Activated naive CD4-positive, alpha-beta T cell treated with anti-CD3 and anti-CD28 coated beads, Interleukin-2, amount 10 ng/mL, durations not matched to agents 7 days and 5 days (primary cell): ENCODE data around the gene ANXA4.
"Not testable (repeated sequence)": the region's sequence is repeated elsewhere in the genome, so short reads cannot be mapped to it uniquely, and the experiment has no call there.

Experiments
- CTCF ChIA-PET: fragments of 350-600 bp; sonication (Branson Sonifier 250); formaldehyde crosslinking; loops from one replicate; lab custom pipeline; 2021; ENCODE audit warnings: antibody characterized with exemption; lab: Charles Lee
- DNase-seq: peaks from one replicate; pipeline ENCODE4 v3.0.0-alpha.2; 2020
- H3K27ac Mint-ChIP-seq: one replicate; pipeline ENCODE4 v1.8.0; 2021; ENCODE audit warnings: mild to moderate bottlenecking, moderate library complexity, mixed read lengths
- H3K27me3 Mint-ChIP-seq: one replicate; pipeline ENCODE4 v1.8.0; 2021; ENCODE audit warnings: mild to moderate bottlenecking, mixed read lengths
- H3K36me3 Mint-ChIP-seq: one replicate; pipeline ENCODE4 v1.8.0; 2021; ENCODE audit warnings: mixed read lengths
- H3K4me1 Mint-ChIP-seq: one replicate; pipeline ENCODE4 v1.8.0; 2021; ENCODE audit warnings: mixed read lengths
- H3K4me3 Mint-ChIP-seq: one replicate; pipeline ENCODE4 v1.8.0; 2021; ENCODE audit warnings: mild to moderate bottlenecking, moderate library complexity, mixed read lengths
- H3K9me3 Mint-ChIP-seq: one replicate; pipeline ENCODE4 v1.8.0; 2021; ENCODE audit warnings: mixed read lengths

The ANXA4 gene

GRCh38 chr2:69802781-69803367 lies 60.9 kb downstream of the ANXA4 start:
- Mint-ChIP-seq H3K36me3 (peaks cover 27% of the 10 kb centered on the region), H3K27ac (peak overlapping the region; percentile 17), H3K4me1 (peaks cover 41% of the 10 kb centered on the region)
- not testable (repeated sequence) for H3K27me3 Mint-ChIP-seq, H3K9me3 Mint-ChIP-seq, H3K4me3 Mint-ChIP-seq, DNase-seq
- CTCF ChIA-PET, result interaction anchor here (0.6 to 1.6 kb wide), 3 partner anchors 14 to 78 kb away, joined by 3 to 6 read pairs (median 4); no protein-coding TSS in a partner anchor

- H3K36me3 Mint-ChIP-seq, result peaks cover 27% of the 10 kb centered on the region
- DNase-seq, result peak; percentile 26
- peaks cover 26% of the 10 kb centered on the region for H3K4me1 Mint-ChIP-seq
- peaks cover 2% of the 10 kb centered on the region for H3K9me3 Mint-ChIP-seq
- H3K27me3 Mint-ChIP-seq, result no peaks in the 10 kb centered on the region
- peak overlapping the region; percentile 82 for H3K27ac Mint-ChIP-seq
- H3K4me3 Mint-ChIP-seq, result peak overlapping the region; percentile 13
- CTCF ChIA-PET, result interaction anchor here (0.7 to 1.4 kb wide), 4 partner anchors 11 to 80 kb away, joined by 3 read pairs; no protein-coding TSS in a partner anchor
These were observed 62.5 kb downstream of the ANXA4 start for GRCh38 chr2:69804416-69804815.

GRCh38 chr2:69805887-69806286 lies 64.0 kb downstream of the ANXA4 start:
- Mint-ChIP-seq H3K4me1 (peaks cover 22% of the 10 kb centered on the region), H3K4me3 (no peak overlapping the region), H3K27ac (no peak overlapping the region), H3K9me3 (peaks cover 2% of the 10 kb centered on the region), H3K27me3 (no peaks in the 10 kb centered on the region), H3K36me3 (peaks cover 24% of the 10 kb centered on the region)
- DNase-seq, result no peak
- CTCF ChIA-PET, result interaction anchor here (1.1 to 1.9 kb wide), 2 partner anchors 11 to 81 kb away, joined by 3 to 9 read pairs; no protein-coding TSS in a partner anchor

GRCh38 chr2:69807821-69808540 lies 66.0 kb downstream of the ANXA4 start:
- no peak for DNase-seq
- no peak overlapping the region for H3K4me3 Mint-ChIP-seq
- peaks cover 16% of the 10 kb centered on the region for H3K4me1 Mint-ChIP-seq
- no peaks in the 10 kb centered on the region for H3K27me3 Mint-ChIP-seq
- CTCF ChIA-PET, result interaction anchor here (0.8 kb wide), 1 partner anchor 502 kb away, joined by 3 read pairs; no protein-coding TSS in a partner anchor
- no peak overlapping the region for H3K27ac Mint-ChIP-seq
- H3K36me3 Mint-ChIP-seq, result peaks cover 26% of the 10 kb centered on the region
- H3K9me3 Mint-ChIP-seq, result peaks cover 2% of the 10 kb centered on the region

GRCh38 chr2:69810550-69810949 lies 68.6 kb downstream of the ANXA4 start:
- H3K27me3 Mint-ChIP-seq, result no peaks in the 10 kb centered on the region
- H3K9me3 Mint-ChIP-seq, result no peaks in the 10 kb centered on the region
- H3K36me3 Mint-ChIP-seq, result peaks cover 17% of the 10 kb centered on the region
- H3K4me3 Mint-ChIP-seq, result no peak overlapping the region
- DNase-seq, result no peak
- no peak overlapping the region for H3K27ac Mint-ChIP-seq
- H3K4me1 Mint-ChIP-seq, result no peaks in the 10 kb centered on the region
- CTCF ChIA-PET, result interaction anchor here (0.7 to 13.0 kb wide), 3 partner anchors 85 to 352 kb away, joined by 3 to 230 read pairs (median 3); no protein-coding TSS in a partner anchor

- H3K9me3 Mint-ChIP-seq, result no peaks in the 10 kb centered on the region
These were observed 69.1 kb downstream of the ANXA4 start for GRCh38 chr2:69811018-69811417.

GRCh38 chr2:69811591-69811990 lies 69.7 kb downstream of the ANXA4 start:
- Mint-ChIP-seq H3K9me3 (no peaks in the 10 kb centered on the region), H3K27ac (no peak overlapping the region), H3K36me3 (peaks cover 14% of the 10 kb centered on the region), H3K4me3 (no peak overlapping the region), H3K4me1 (peaks cover 2% of the 10 kb centered on the region), H3K27me3 (no peaks in the 10 kb centered on the region)
- no peak for DNase-seq
- CTCF ChIA-PET, result interaction anchor here (13.0 kb wide), 1 partner anchor 86 kb away, joined by 230 read pairs; no protein-coding TSS in a partner anchor

More at GRCh38 chr2:69811018-69811417, 69.1 kb downstream of the ANXA4 start:
- Mint-ChIP-seq H3K36me3 (peaks cover 17% of the 10 kb centered on the region), H3K4me1 (no peaks in the 10 kb centered on the region), H3K27me3 (no peaks in the 10 kb centered on the region), H3K27ac (no peak overlapping the region), H3K4me3 (no peak overlapping the region)
- CTCF ChIA-PET, result interaction anchor here (0.9 to 13.0 kb wide), 2 partner anchors 86 to 101 kb away, joined by 3 to 230 read pairs; no protein-coding TSS in a partner anchor
- DNase-seq, result no peak

- peaks cover 19% of the 10 kb centered on the region for H3K36me3 Mint-ChIP-seq
- no peaks in the 10 kb centered on the region for H3K9me3 Mint-ChIP-seq
- H3K27me3 Mint-ChIP-seq, result no peaks in the 10 kb centered on the region
- H3K27ac Mint-ChIP-seq, result no peak overlapping the region
- CTCF ChIA-PET, result interaction anchor here (0.7 to 13.0 kb wide), 12 partner anchors 11 to 251 kb away, joined by 3 to 230 read pairs (median 4); partner anchors contain the start of gene ANXA4
- DNase-seq, result no peak
- no peak overlapping the region for H3K4me3 Mint-ChIP-seq
- H3K4me1 Mint-ChIP-seq, result peaks cover 7% of the 10 kb centered on the region
These were observed 73.8 kb downstream of the ANXA4 start for GRCh38 chr2:69815717-69816116.

- H3K27ac Mint-ChIP-seq, result no peak overlapping the region
- peaks cover 23% of the 10 kb centered on the region for H3K36me3 Mint-ChIP-seq
- no peaks in the 10 kb centered on the region for H3K27me3 Mint-ChIP-seq
- H3K4me3 Mint-ChIP-seq, result no peak overlapping the region
- H3K4me1 Mint-ChIP-seq, result peaks cover 7% of the 10 kb centered on the region
- H3K9me3 Mint-ChIP-seq, result no peaks in the 10 kb centered on the region
- DNase-seq, result peak; percentile 87
- CTCF ChIA-PET, result interaction anchor here (0.6 to 13.0 kb wide), 25 partner anchors 11 to 268 kb away, joined by 3 to 230 read pairs (median 4); partner anchors contain the start of genes ANXA4 and GMCL1
These were observed 75.1 kb downstream of the ANXA4 start for GRCh38 chr2:69816923-69817542.

- no peak for DNase-seq
- no peak overlapping the region for H3K27ac Mint-ChIP-seq
- H3K9me3 Mint-ChIP-seq, result no peaks in the 10 kb centered on the region
- H3K4me3 Mint-ChIP-seq, result no peak overlapping the region
- peaks cover 18% of the 10 kb centered on the region for H3K36me3 Mint-ChIP-seq
- peaks cover 7% of the 10 kb centered on the region for H3K4me1 Mint-ChIP-seq
- no peaks in the 10 kb centered on the region for H3K27me3 Mint-ChIP-seq
- CTCF ChIA-PET, result interaction anchor here (0.8 to 13.0 kb wide), 7 partner anchors 16 to 269 kb away, joined by 3 to 230 read pairs (median 4); no protein-coding TSS in a partner anchor
These were observed 76.0 kb downstream of the ANXA4 start for GRCh38 chr2:69817729-69818501.

GRCh38 chr2:69827796-69828540 lies 86.0 kb downstream of the ANXA4 start:
- Mint-ChIP-seq H3K9me3 (no peaks in the 10 kb centered on the region), H3K27me3 (peaks cover 4% of the 10 kb centered on the region), H3K27ac (peak overlapping the region; percentile 95), H3K36me3 (peaks cover 12% of the 10 kb centered on the region), H3K4me1 (peaks cover 48% of the 10 kb centered on the region), H3K4me3 (peak overlapping the region; percentile 98)
- CTCF ChIA-PET, result interaction anchor here (1.3 to 2.2 kb wide), 4 partner anchors 8 to 103 kb away, joined by 4 to 9 read pairs (median 6); no protein-coding TSS in a partner anchor
- DNase-seq, result no peak

GRCh38 chr2:69828938-69829255 lies 87.0 kb downstream of the ANXA4 start:
- no peak for DNase-seq
- H3K27me3 Mint-ChIP-seq, result peaks cover 4% of the 10 kb centered on the region
- H3K9me3 Mint-ChIP-seq, result no peaks in the 10 kb centered on the region
- H3K4me1 Mint-ChIP-seq, result peaks cover 54% of the 10 kb centered on the region
- H3K4me3 Mint-ChIP-seq, result peak overlapping the region; percentile 98
- peaks cover 14% of the 10 kb centered on the region for H3K36me3 Mint-ChIP-seq
- CTCF ChIA-PET, result interaction anchor here (1.3 to 2.2 kb wide), 3 partner anchors 9 to 104 kb away, joined by 4 to 9 read pairs (median 6); no protein-coding TSS in a partner anchor
- H3K27ac Mint-ChIP-seq, result peak overlapping the region; percentile 95
